IMR-90 (cell line): ENCODE data around the gene COA6. TPM values are rescaled to one million over a fixed set of nuclear protein-coding genes. Genes with fewer than 3 reads are reported as not detected.

Source experiments
- ATAC-seq: fragments of 200-7000 bp; cut with Tn5 transposase; 2 replicates; pipeline ENCODE4 v1.9.1; 2020; ENCODE audit warnings: low read depth, mild to moderate bottlenecking, moderate library complexity
- BruUV-seq: library from RNA; stranded (reverse); fragments of 400-500 nt; replicated peaks from 2 replicates; lab custom pipeline; 2021; lab: Mats Ljungman, UMichigan
- CTCF ChIA-PET: fragments of 300-600 bp; formaldehyde crosslinking; extraction: SDS; loops from one replicate; lab custom pipeline; 2021; ENCODE audit warnings: antibody characterized with exemption; lab: Yijun Ruan, JAX
- POLR2A ChIA-PET: fragments of 300-600 bp; sonication (Branson Sonifier 250); formaldehyde crosslinking; loops from one replicate; lab custom pipeline; 2022; ENCODE audit warnings: antibody characterized with exemption; ENCODE audit not compliant: unreplicated experiment; lab: Charles Lee
- DNase-seq: peaks from one replicate; pipeline ENCODE4 v3.0.0; 2013
- H2AFZ ChIP-seq: replicated peaks from 2 replicates; pipeline ENCODE3; 2013; ENCODE audit warnings: low read length, mild to moderate bottlenecking; ENCODE audit not compliant: poor library complexity
- H2AK5ac ChIP-seq: 2 replicates; pipeline ENCODE4 v1.6.1; 2013; ENCODE audit warnings: low read depth, low read length, inconsistent platforms
- H2AK9ac ChIP-seq: replicated peaks from 2 replicates; pipeline ENCODE3; 2013; ENCODE audit warnings: mild to moderate bottlenecking, low read depth, low read length, moderate library complexity; ENCODE audit not compliant: poor library complexity
- H2BK120ac ChIP-seq: 2 replicates; pipeline ENCODE4 v1.6.1; 2013; ENCODE audit warnings: low read depth, low read length, inconsistent platforms
- H2BK15ac ChIP-seq: 3 replicates; pipeline ENCODE4 v1.6.1; 2013; ENCODE audit warnings: low read depth, low read length, inconsistent platforms
- H2BK20ac ChIP-seq: 2 replicates; pipeline ENCODE4 v1.6.1; 2013; ENCODE audit warnings: low read depth, mild to moderate bottlenecking, inconsistent platforms, low read length, moderate library complexity
- H2BK5ac ChIP-seq: 2 replicates; pipeline ENCODE4 v1.6.1; 2013; ENCODE audit warnings: mild to moderate bottlenecking, low read depth, low read length, inconsistent platforms; ENCODE audit not compliant: poor library complexity, severe bottlenecking
- H3K14ac ChIP-seq: replicated peaks from 2 replicates; pipeline ENCODE4 v1.6.1; 2013; ENCODE audit warnings: low read depth, low read length, inconsistent platforms
- H3K18ac ChIP-seq: 2 replicates; pipeline ENCODE4 v1.6.1; 2013; ENCODE audit warnings: low read depth, low read length, control low read depth
- H3K23ac ChIP-seq: 2 replicates; pipeline ENCODE4 v1.6.1; 2013; ENCODE audit warnings: low read depth, low read length, inconsistent platforms
- H3K27ac ChIP-seq: 2 replicates; pipeline ENCODE4 v1.5.1; 2013; ENCODE audit warnings: mild to moderate bottlenecking, control low read depth, low read length; ENCODE audit not compliant: insufficient read depth
- H3K27me3 ChIP-seq: 2 replicates; pipeline ENCODE4 v1.6.1; 2013; ENCODE audit warnings: low read length; ENCODE audit not compliant: control insufficient read depth, insufficient read depth
- H3K36me3 ChIP-seq: 2 replicates; pipeline ENCODE4 v1.6.1; 2013; ENCODE audit warnings: low read length, mixed read lengths; ENCODE audit not compliant: control insufficient read depth, insufficient read depth
- H3K4ac ChIP-seq: 2 replicates; pipeline ENCODE4 v1.6.1; 2013; ENCODE audit warnings: low read depth, low read length, inconsistent platforms
- H3K4me1 ChIP-seq: 2 replicates; pipeline ENCODE4 v1.6.1; 2013; ENCODE audit warnings: low read length, mixed read lengths; ENCODE audit not compliant: control insufficient read depth, insufficient read depth
- H3K4me2 ChIP-seq: 2 replicates; pipeline ENCODE4 v1.6.1; 2013; ENCODE audit warnings: low read depth, mild to moderate bottlenecking, control low read depth, low read length, moderate library complexity
- H3K4me3 ChIP-seq: 2 replicates; pipeline ENCODE4 v1.5.1; 2013; ENCODE audit warnings: low read depth, mild to moderate bottlenecking, control low read depth, low read length, moderate library complexity; ENCODE audit not compliant: insufficient read depth
- H3K56ac ChIP-seq: 2 replicates; pipeline ENCODE4 v1.6.1; 2013; ENCODE audit warnings: low read length, inconsistent platforms; ENCODE audit not compliant: insufficient read depth; ENCODE audit errors: extremely low read depth
- H3K79me1 ChIP-seq, 2 experiments: 2 replicates each; pipeline ENCODE4 v1.6.1; 2013; ENCODE audit warnings: low read length in 2 of 2, inconsistent platforms in 1 of 2, low read depth in 1 of 2
- H3K9ac ChIP-seq: 2 replicates; pipeline ENCODE4 v1.6.1; 2013; ENCODE audit warnings: low read depth, low read length, control low read depth
- H3K9me1 ChIP-seq: 2 replicates; pipeline ENCODE4 v1.6.1; 2013; ENCODE audit warnings: low read length, inconsistent platforms; ENCODE audit not compliant: insufficient read depth
- H3K9me3 ChIP-seq: 2 replicates; pipeline ENCODE4 v1.6.1; 2013; ENCODE audit warnings: low read length; ENCODE audit not compliant: control insufficient read depth, insufficient read depth
- H4K20me1 ChIP-seq: 2 replicates; pipeline ENCODE4 v1.6.1; 2013; ENCODE audit warnings: low read length, inconsistent platforms; ENCODE audit not compliant: insufficient read depth
- H4K5ac ChIP-seq: 2 replicates; pipeline ENCODE4 v1.6.1; 2013; ENCODE audit warnings: mild to moderate bottlenecking, low read depth, low read length, control low read depth
- H4K8ac ChIP-seq, 2 experiments: 2 replicates each; pipeline ENCODE4 v1.6.1; 2013; ENCODE audit warnings: low read depth in 2 of 2, low read length in 2 of 2, control low read depth in 1 of 2, inconsistent platforms in 1 of 2
- H4K91ac ChIP-seq: 2 replicates; pipeline ENCODE4 v1.6.1; 2013; ENCODE audit warnings: low read depth, low read length, inconsistent platforms; ENCODE audit not compliant: insufficient read depth
- FOS ChIP-seq: fragments of 150-350 bp; IDR thresholded peaks from 2 replicates; pipeline ENCODE4 v1.6.1; 2016; ENCODE audit warnings: low read depth, low read length
- NFE2L2 ChIP-seq: fragments of 150-350 bp; IDR thresholded peaks from 2 replicates; pipeline ENCODE4 v1.6.1; 2016; ENCODE audit warnings: low read depth, mild to moderate bottlenecking, low read length
- RCOR1 ChIP-seq: IDR thresholded peaks from 2 replicates; pipeline ENCODE4 v1.6.1; 2012; ENCODE audit warnings: mild to moderate bottlenecking, low read length, improper control_type of control experiment; ENCODE audit not compliant: insufficient replicate concordance
- RFX5 ChIP-seq: IDR thresholded peaks from 2 replicates; pipeline ENCODE4 v1.8.0; 2012; ENCODE audit warnings: low read depth, mild to moderate bottlenecking, low read length, moderate library complexity
- USF2 ChIP-seq: fragments of 150-350 bp; IDR thresholded peaks from 2 replicates; pipeline ENCODE4 v1.6.1; 2017; ENCODE audit warnings: mild to moderate bottlenecking, antibody characterized with exemption, low read length, low read depth
- WGBS, 2 experiments: methylation state at CpG; one replicate each; pipeline versions ENCODE4 v1.1.5 to v1.1.7; 2013; ENCODE audit warnings: missing lambda C conversion rate in 2 of 2; ENCODE audit not compliant: insufficient read length in 1 of 2; ENCODE audit errors: extremely low coverage in 2 of 2; 5-methylcytosine and 5-hydroxymethylcytosine counted together
- dilution Hi-C: fragments of 300-500 bp; cut with HindIII; formaldehyde crosslinking; loops from one replicate; pipeline ENCODE4 v1.14.3; 2018; ENCODE audit warnings: low sequenced_read_pairs; ENCODE audit not compliant: unreplicated experiment
- in situ Hi-C: fragments of 300-500 bp; cut with MboI; formaldehyde crosslinking; loops from 3 replicates; pipeline ENCODE4 v1.14.3; 2019; ENCODE audit warnings: low sequenced_read_pairs, inconsistent platforms, mixed read lengths
- intact Hi-C: fragments of 100-400 bp; cut with micrococcal nuclease; formaldehyde crosslinking; loops from 2 replicates; pipeline ENCODE4 v1.10.0; 2022
- polyA plus RNA-seq, 3 experiments: library from polyadenylated mRNA; depleted of rRNA; stranded (reverse); fragments of >200 nt; gene quantifications; 2 replicates each; pipeline ENCODE4 v1.2.3, GENCODE V29; 2012; ENCODE audit warnings: low replicate concordance in 1 of 3
- total RNA-seq: library from RNA; depleted of rRNA; stranded (reverse); fragments of >200 nt; gene quantifications from 2 replicates; pipeline ENCODE4 v1.2.3, GENCODE V29; 2012

Gene COA6
- total and polyA plus RNA-seq, 2 of the 4 experiments (the other 2 are of a cell fraction) = 6.8 to 14.3 TPM

GRCh38 chr1:234396092-234396491 is 22.8 kb downstream of the COA6 start:
- Histone ChIP-seq H4K8ac (no peak overlapping the region), H3K4me1 (no peaks in the 10 kb centered on the region), H2BK5ac (no peak overlapping the region), H3K9me1 (no peaks in the 10 kb centered on the region; the same call in 1 of the 2 replicates), H4K20me1 (no peaks in the 10 kb centered on the region), H3K4me3 (no peak overlapping the region), H3K9ac (no peak overlapping the region), H2BK15ac (no peak overlapping the region), H3K23ac (no peak overlapping the region), H3K27me3 (no peaks in the 10 kb centered on the region), H3K56ac (no peak overlapping the region), H2BK20ac (no peak overlapping the region), H4K91ac (no peak overlapping the region), H2AK9ac (no peak overlapping the region), H2BK120ac (no peak overlapping the region), H3K79me1 (no peaks in the 10 kb centered on the region), H3K36me3 (peaks cover 4% of the 10 kb centered on the region), H2AK5ac (no peak overlapping the region), H3K4ac (no peak overlapping the region), H3K4me2 (no peak overlapping the region), H2AFZ (no peak overlapping the region), H3K18ac (no peak overlapping the region), H3K14ac (no peak overlapping the region), H3K9me3 (no peaks in the 10 kb centered on the region), H3K27ac (no peak overlapping the region), H4K5ac (no peak overlapping the region)
- DNase-seq (no peak), ATAC-seq (no peak)
- intact Hi-C loops (no loop called here), dilution Hi-C loops (no loop called here), in situ Hi-C loops (no loop called here)
- no peak for TF ChIP-seq NFE2L2
- no peak for TF ChIP-seq FOS
- no peak for TF ChIP-seq USF2
- no peak for TF ChIP-seq RCOR1
- no peak for TF ChIP-seq RFX5
- POLR2A ChIA-PET = no interaction called here
- CTCF ChIA-PET = no interaction called here
- BruUV-seq = no TSS peak
- 89% methylated on average over 5 of the region's 8 CpGs; no CpG with 5 or more reads in 1 of the 2 experiments for WGBS, 2 experiments
